ENCODE data around the gene YAP1.

DNA sequence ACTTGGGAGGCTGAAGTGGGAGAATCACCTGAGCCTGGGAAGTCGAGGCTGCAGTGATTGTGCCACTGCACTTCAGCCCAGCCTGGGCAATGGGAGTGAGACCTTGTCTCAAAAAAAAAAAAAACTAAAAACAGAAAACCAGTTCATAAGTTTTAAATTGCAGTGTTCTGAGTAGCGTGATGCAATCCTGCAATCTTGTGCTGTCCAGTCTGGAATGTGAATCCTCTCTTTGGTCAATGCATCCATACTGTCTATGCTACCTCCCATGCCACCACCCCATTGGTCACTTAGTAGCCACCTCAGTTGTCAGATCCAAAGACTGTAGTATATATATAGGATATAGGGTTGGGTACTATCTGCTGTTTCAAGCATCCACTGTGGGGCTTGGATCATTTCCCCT, 11.1 kb downstream of the YAP1 start:
- TF ChIP-seq POLR2AphosphoS5 (IDR thresholded peaks at IDR 0.05; ENCODE audit: borderline replicate concordance, low read depth, low read length): no peak
- TF ChIP-seq EZH2 (IDR thresholded peaks at IDR 0.05): no peak
- no peak for TF ChIP-seq FOXP2 (optimal IDR thresholded peaks at IDR 0.05; ENCODE audit: control extremely low read depth, extremely low read length, insufficient read depth)
